ENCODE data around the gene TXNL4B.
"Not testable (repeated sequence)": the region's sequence is repeated elsewhere in the genome, so short reads cannot be mapped to it uniquely, and the experiment has no call there.

Gene TXNL4B

DNA sequence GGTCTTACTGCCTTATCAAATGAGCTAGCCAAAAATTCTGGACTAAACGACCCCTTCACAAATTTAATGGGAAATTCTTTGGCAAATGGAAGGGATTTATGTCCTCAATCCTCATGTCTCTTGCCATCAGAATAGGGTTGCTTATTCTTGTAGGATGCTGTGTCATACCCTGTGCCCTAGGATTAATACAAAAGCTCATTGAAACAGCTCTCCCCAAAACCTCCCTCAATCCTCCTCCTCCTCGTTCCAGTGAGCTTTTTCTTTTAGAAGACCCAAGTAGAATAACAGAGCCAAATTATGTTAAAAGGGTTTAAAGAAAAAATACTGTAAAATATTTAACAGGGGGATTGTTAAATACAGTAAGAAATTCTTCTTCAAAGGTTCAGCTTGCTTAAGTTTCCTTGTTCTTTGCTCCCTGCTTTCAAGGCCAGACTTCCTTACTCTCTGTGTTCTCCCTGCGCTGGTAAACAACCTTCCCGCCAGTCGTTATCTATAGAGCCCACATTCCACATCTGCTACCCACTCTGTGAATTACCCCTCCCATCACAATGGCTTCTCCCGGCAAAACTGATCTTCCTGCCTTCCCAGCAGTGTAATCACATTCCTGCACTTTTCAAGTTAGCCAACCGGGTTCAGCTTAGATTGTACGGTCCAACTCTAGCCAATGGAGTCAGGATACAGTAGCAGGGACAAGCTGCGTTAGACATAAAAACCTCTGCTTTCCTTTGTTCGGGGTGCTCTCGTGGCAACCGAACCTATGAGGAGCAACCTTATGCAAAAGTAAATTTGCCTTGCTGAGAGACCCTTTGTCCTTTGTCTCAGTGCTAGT, 20.7 kb downstream of the TXNL4B start:
- DNase-seq: no peak

DNA sequence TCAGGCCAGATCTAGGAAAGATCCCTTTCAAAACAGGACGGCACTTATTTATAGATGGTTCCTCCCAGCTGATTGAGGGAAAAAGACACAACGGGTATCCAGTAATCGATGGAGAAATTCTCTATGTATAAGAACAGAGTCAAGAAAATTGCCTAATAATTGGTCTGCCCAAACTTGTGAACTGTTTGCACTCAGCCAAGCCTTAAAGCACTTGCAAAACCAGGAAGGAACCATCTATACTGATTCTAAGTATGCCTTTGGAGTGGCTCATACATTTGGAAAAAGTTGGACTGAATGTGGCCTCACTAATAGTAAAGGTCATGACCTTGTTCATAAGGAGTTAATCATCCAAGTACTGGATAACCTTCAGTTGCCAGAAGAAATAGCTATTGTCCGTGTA, 24.5 kb downstream of the TXNL4B start:
- DNase-seq: no peak

DNA sequence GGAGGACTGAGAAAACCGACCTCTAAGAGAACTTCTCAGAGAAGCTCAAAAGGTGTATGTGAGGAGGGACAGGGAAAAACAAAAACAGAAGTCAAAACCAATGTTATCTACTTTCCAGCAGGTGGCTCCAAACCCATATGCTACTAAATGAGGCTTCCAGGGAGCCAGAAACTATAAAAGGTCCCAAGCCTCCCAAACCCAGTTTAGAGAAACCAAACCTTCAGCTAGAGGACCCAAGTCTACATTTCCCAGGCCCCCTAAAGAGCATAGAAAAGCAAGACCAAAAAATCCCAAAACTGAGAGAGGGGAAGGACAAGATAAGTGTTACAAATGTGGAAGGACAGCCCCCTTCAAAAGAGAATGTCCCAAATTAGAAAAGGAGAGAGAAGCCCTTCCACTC, 26.7 kb downstream of the TXNL4B start:
- DNase-seq: no peak

DNA sequence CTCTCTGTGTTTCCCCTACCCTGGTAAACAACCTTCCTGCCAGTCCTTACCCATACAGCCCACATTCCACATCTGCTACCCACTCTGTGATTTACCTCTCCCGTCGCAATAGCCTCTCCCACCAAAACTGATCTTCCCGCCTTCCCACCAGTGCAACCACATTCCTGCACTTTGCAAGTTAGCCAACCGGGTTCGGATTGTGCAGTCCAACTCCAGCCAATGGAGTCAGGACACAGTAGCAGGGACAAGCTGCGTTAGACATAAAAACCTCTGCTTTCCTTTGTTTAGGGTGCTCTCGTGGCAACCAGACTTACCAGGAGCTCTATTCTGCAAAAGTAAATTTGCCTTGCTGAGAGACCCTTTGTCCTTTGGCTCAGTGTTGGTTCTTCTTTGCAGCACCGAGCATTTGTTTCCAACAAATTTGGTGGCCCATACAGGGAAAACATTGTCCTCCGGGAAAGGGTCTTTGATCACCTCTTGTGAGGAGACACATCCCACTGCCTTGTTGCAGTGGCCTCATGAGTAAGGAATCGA, 29.0 kb downstream of the TXNL4B start:
- DNase-seq: no peak

DNA sequence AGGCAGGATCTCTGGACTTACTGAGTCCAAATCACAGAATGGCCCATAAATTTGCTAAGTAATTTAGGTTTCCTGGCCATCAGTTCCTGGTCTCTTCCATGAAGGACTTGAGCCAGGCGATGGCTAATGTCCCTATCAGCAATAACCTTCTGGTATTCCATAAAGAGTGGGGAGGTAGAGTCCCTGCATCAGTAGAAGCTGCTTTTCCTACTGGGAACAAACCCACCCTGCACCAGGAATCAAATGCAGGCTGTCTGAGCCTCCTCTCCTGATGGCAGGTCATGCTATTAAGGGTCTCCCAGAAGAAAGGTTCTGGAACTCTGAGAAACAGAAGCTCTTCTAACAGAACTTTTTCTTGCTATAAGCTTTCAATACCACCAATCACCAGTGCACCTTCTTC, 31.9 kb downstream of the TXNL4B start:
- no peak for DNase-seq

DNA sequence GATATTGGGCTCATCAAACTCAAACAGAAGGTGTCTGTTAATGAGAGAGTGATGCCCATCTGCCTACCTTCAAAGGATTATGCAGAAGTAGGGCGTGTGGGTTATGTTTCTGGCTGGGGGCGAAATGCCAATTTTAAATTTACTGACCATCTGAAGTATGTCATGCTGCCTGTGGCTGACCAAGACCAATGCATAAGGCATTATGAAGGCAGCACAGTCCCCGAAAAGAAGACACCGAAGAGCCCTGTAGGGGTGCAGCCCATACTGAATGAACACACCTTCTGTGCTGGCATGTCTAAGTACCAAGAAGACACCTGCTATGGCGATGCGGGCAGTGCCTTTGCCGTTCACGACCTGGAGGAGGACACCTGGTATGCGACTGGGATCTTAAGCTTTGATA, 33.0 kb downstream of the TXNL4B start:
- no peak for DNase-seq

DNA sequence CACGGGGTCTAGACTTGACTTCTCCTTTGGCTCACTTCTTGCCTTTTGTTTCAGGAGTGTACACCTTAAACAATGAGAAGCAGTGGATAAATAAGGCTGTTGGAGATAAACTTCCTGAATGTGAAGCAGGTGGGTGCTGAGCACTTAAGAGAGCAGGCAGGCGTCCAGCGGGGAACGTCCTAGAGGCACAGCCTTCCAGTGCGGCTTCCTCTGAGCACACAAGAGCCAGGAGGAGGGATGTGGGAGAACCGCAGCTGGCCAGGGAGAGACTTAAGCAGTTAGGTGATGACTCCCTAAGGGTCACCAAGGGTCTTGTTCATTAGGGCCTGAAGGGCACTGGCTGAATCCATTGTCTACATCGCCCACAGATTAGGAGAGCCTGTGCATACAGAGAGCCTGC, 34.4 kb downstream of the TXNL4B start:
- not testable (repeated sequence) for DNase-seq

DNA sequence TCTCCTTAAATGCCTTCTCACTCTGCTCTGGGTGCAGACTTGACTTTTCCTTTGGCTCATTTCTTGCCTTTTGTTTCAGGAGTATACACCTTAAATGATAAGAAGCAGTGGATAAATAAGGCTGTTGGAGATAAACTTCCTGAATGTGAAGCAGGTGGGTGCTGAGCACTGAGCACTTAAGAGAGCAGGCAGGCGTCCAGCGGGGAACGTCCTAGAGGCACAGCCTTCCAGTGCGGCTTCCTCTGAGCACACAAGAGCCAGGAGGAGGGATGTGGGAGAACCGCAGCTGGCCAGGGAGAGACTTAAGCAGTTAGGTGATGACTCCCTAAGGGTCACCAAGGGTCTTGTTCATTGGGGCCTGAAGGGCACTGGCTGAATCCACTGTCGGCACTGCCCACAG, 36.1 kb downstream of the TXNL4B start:
- DNase-seq: not testable (repeated sequence)

DNA sequence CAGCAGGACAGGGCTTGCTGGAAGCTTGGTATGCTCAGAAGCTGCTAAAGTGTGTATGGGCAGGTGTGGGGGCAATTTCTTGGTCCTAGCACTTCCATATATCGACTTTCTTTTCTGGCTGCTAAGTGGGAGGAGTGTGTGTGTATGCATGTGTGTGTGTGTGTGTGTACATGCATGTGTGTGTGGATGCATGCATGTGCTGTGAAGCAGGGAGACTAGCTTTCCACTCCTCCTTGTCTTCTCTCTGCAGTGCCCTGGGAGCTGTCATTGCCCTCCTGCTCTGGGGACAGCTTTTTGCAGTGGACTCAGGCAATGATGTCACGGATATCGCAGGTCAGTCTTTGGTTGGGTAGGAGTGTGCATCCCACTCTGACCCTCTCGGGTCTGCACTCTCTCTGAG, 37.5 kb downstream of the TXNL4B start:
- no peak for DNase-seq

DNA sequence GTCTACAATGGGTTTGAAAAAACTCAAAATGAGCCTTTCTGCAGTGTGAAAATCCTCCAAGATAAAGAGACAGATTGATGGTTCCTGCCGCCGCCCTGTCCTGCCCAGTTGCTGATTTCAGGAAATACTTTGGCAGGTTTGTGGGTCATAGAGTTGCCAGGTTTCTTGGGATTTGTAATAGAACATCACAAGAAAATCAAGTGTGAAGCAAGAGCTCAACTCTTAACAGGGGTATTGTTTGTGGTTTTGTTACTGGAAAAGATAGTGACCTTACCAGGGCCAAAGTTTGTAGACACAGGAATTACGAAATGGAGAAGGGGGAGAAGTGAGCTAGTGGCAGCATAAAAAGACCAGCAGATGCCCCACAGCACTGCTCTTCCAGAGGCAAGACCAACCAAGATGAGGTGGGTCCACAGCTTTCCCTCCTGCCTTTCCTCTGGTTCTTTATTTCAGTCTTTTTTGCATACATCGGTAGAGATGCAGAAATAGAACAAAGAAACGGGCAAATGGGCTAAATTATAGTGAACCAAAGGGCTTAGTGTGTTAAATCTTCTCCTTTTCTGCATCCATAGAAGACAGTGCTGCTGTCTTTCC, 39.1 kb downstream of the TXNL4B start, which contains the start of gene HP:
TSS of gene HP (plus strand) at position 252 of the 594 bp plus-strand sequence. CDS start at position 400, 148 bp downstream.
- not testable (repeated sequence) for DNase-seq

DNA sequence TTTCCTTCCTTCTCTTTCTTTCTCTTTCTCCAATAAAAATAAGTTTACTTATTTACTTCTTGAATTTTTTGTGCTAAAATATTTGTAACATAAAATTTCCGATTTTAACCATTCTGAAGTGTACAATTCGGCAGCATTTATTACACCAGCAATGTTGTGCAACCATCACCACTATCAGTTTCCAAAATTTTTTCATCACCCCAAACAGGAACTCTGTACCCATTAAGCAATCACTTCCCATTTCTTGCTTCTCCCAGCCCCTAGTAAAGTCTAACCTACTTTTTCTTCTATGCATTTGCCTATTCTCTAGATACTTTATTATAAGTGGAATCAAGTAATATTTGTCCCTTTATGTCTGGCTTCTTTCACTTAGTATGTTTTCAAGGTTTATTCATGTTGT, 41.6 kb downstream of the TXNL4B start:
- no peak for DNase-seq

DNA sequence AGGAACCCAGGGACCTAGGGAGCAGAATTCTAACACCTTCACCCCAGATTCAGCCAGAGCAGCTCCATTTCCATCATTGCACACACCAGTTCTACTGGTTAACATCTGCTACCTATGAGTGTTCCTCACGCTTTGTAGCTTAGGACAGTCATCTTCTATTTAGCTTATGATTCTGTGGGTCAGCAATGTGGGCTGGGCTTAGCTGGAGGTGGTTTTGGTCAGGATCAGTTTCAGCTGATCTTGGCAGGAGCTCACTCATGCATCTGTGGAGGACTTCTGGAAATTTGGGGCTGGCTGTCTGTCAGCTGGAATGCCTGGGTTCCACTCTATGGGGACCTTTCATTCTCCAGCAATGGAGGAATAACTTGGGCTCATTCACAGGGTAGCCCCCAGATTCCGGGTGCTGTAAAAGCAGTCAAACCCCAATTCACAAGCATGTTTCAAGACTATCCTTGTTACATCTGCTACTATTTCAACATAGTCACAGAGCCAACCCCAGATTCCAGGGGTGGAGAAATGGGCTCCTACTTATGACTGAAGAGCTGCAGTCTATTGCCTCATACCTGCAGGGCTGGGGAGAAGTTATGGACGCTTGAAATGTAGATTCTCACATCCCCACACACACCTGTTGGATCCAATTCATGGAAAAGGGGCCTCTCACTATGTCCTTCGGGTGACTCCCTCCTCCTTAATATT, 42.5 kb downstream of the TXNL4B start:
- no peak for DNase-seq

DNA sequence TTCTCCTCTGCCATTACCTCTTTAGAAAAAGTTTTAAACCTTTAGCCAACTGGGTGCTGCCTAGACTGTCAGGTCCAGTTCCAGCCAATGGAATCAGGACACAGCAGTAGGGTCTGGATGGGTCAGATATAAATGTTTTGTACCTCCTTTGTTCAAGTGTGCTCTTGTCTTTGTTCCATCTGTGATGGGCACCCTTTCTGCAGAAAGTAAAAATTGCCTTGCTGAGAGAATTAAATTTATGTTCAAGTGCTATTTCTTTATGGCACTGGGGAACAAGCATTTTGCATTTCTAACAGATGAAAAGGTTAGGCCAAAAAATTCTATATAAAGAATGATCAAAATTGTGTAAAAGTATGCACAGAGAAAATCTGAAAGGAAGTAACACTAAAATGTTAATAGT, 44.3 kb downstream of the TXNL4B start:
- DNase-seq: no peak

DNA sequence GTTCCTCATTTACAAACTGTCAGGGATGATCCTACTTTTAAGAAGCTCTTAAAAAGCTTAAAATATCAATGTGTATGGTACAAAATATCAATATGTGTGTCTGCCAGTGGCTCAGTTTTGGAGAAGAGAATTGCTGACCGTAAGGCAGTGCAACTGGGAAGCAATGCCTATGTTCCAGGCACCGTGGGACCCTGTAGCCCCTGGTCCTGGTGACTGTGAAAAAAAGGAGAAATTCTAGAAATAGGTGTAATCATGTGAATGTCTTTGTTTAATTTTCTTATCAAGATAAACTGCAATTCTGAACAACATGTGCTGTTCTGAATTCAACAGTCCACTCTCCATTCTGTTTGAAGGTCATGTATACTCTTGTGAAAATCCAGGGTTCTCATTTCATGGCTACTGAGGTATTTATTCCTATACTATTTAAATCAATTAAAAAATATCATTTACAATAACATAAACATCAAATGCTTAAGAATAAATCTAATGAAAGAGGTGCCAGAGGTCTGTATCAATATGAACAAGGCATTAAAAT, 48.5 kb downstream of the TXNL4B start:
- DNase-seq: no peak

DNA sequence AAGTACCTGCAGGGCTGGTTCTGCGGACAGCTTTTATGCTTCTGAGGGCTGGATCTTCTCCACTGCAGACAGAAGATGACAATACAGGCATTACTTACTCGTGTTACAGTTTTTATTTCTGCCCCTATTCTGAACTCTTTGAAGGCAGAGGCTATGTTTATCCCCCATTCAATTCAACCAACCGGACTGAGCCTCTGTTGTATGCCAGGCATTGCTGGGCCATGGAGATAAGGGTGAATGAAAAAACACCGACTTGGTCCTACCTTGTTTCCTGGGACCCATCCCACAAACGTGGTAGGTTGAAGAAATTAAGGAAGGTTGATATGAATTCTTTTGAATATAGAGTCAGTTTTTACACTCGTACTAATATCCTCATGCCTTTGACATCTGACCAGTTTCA, 49.1 kb downstream of the TXNL4B start:
- DNase-seq: no peak

DNA sequence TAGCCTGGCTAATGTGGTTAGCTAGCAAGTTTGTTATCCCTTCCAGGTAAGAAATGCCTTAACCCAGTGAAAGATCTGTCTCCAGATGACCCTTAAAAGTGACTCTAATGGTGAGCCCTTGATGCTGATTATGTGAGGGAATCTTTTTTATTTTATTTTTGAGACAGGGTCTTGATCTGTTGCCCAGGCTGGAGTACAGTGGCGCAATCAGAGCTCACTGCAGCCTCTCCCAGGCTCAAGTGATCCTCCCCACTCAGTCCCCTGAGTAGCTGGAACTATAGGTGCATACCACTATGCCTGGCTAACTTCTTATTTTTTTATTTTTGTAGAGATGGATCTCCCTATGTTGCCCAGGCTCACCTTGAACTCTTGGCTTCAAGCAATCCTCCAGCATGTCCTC, 49.9 kb downstream of the TXNL4B start:
- DNase-seq: no peak

DNA sequence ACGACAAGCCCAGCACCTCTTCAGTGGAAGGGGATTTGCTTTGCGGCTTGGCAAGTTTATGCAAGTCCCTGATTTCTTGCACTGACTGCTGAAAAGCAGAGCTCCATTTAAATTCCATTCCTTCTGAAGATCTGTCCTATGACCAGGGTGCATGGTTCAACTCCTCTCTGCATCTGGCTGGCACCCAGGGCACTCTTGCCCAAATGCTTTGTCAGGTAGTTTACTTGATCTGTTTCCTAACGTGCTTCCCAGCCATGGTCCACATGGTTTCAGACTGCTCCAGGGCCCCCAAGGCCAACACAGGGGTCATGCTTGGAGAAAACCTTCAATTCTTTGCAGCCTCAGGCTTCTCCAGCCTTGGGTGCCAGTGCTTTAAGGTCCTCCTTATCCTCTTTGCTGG, 50.4 kb downstream of the TXNL4B start:
- no peak for DNase-seq

DNA sequence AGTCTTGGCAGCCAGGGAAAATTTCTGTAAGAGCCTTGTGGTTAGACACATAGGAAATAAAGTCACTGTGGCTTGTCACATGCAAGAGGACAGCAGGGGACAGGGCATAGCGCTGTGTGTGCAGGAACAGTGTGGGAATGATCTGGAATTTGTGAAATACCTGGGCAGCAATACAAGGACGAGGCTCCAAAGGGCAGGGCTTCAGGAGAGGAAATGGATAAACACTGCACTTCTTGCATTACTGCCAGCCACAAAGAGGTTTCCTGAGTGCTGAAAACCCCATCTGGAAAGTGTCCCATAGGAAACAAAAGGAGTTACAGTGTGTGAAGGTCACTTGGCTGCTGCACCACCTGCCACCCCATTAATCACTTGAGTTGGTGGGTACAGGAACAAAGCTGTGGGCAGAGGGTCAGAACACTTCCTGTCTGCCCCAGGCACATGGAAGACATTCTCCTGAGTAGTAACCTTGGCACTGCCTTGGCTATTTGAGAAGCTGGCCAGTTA, 51.2 kb downstream of the TXNL4B start:
- no peak for DNase-seq

DNA sequence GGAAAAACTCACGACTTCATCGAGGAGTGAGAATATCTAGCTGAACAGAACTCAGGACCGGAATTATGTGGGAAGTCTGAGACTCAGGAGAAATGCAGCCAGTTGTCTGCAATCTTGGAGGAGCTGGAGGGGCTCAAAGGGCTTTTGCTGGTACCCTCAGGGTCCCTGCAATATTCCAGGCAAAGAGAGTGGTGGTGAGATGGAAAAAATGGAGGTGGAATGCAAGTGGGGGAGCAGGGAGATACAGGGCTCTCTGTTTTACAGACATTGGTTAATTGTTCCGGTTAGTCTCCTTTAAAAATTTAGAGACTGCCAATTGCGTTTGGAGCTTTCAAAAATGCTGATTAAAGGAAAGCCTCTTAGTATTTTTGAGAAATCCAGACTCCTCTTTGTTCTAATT, 57.3 kb downstream of the TXNL4B start:
- no peak for DNase-seq
